Vagina (tissue), 2 donors: ENCODE data around the gene DLG5. TPM values are rescaled to one million over a fixed set of nuclear protein-coding genes. Genes with fewer than 3 reads are reported as not detected.

Experiments
- DNase-seq, 2 donors: peaks; one replicate each; pipeline ENCODE4 v3.0.0-alpha.2; 2017; ENCODE audit errors: extremely low spot score in 2 of 2
- H3K27ac ChIP-seq: fragments of 200-600 bp; sonication (generic); one replicate; pipeline ENCODE4 v1.5.1; 2019
- H3K27me3 ChIP-seq: fragments of 200-600 bp; sonication (generic); one replicate; pipeline ENCODE4 v1.5.1; 2019
- H3K36me3 ChIP-seq, 2 donors: fragments of 200-600 bp; sonication (generic); one replicate each; pipeline ENCODE4 v1.5.1; 2017 to 2019
- H3K4me1 ChIP-seq: fragments of 200-600 bp; sonication (generic); one replicate; pipeline ENCODE4 v1.5.1; 2019
- H3K4me3 ChIP-seq, 2 donors: fragments of 200-600 bp; sonication (generic); 1 replicate in 1 of 2; 2 replicates in 1 of 2; pipeline ENCODE4 v1.5.1; 2016 to 2019
- H3K9me3 ChIP-seq: fragments of 200-600 bp; sonication (generic); one replicate; pipeline ENCODE4 v1.5.1; 2019
- CTCF ChIP-seq, 3 experiments: fragments of 450-650 bp in 2 of 3; fragments of 200-600 bp in 1 of 3; sonication (generic) in 1 of 3; IDR thresholded peaks; one replicate each; pipeline ENCODE4 v1.5.1; 2017 to 2019; ENCODE audit warnings: antibody characterized with exemption in 3 of 3, mild to moderate bottlenecking in 2 of 3, moderate library complexity in 2 of 3
- POLR2A ChIP-seq, 2 donors: fragments of 450-650 bp; IDR thresholded peaks; one replicate each; pipeline ENCODE4 v1.6.1; 2017; ENCODE audit warnings: antibody characterized with exemption in 2 of 2, mild to moderate bottlenecking in 2 of 2, moderate library complexity in 2 of 2
- POLR2AphosphoS5 ChIP-seq, 2 donors: sonication (generic); formaldehyde crosslinking; IDR thresholded peaks; one replicate each; pipeline ENCODE4 v1.9.0; 2017; ENCODE audit warnings: antibody characterized with exemption in 2 of 2, mild to moderate bottlenecking in 2 of 2, low read depth in 1 of 2; ENCODE audit not compliant: insufficient read depth in 1 of 2
- intact Hi-C: fragments of 100-400 bp; cut with DNase I; formaldehyde crosslinking; loops from one replicate; pipeline ENCODE4 v1.15.1; 2023
- total RNA-seq: library from RNA; depleted of rRNA; stranded (reverse); fragments of >200 nt; gene quantifications from one replicate; pipeline ENCODE4 v1.2.3, GENCODE V29; 2016

Gene DLG5
- total RNA-seq, 1 donor from 2014 or later = 57.5 TPM

GRCh38 chr10:77896058-77896457 is 30.5 kb downstream of the DLG5 start:
- H3K4me3 ChIP-seq = no peak overlapping the region
- no peak for DNase-seq
- no peaks in the 10 kb centered on the region for H3K36me3 ChIP-seq
- no peaks in the 10 kb centered on the region for H3K9me3 ChIP-seq
- H3K27me3 ChIP-seq = no peaks in the 10 kb centered on the region
- H3K4me1 ChIP-seq = peaks cover 91% of the 10 kb centered on the region
- no peak for TF ChIP-seq POLR2A (IDR thresholded peaks at IDR 0.05)
- peak in 1 of 2 donors; percentile 17 for TF ChIP-seq POLR2AphosphoS5 (IDR thresholded peaks at IDR 0.05; ENCODE audit: insufficient read depth in 1 of 2, low read depth in 1 of 2)
- TF ChIP-seq CTCF (IDR thresholded peaks at IDR 0.05) = no peak
- intact Hi-C loops = no loop called here
- H3K27ac ChIP-seq = peak overlapping the region; percentile 24

GRCh38 chr10:77894058-77894457 is 32.5 kb downstream of the DLG5 start:
- H3K36me3 ChIP-seq = no peaks in the 10 kb centered on the region
- no peak overlapping the region for H3K4me3 ChIP-seq
- peak overlapping the region; percentile 25 for H3K27ac ChIP-seq
- intact Hi-C loops = no loop called here
- no peaks in the 10 kb centered on the region for H3K9me3 ChIP-seq
- no peak for TF ChIP-seq POLR2A (IDR thresholded peaks at IDR 0.05)
- TF ChIP-seq CTCF (IDR thresholded peaks at IDR 0.05) = no peak
- TF ChIP-seq POLR2AphosphoS5 (IDR thresholded peaks at IDR 0.05; ENCODE audit: insufficient read depth in 1 of 2, low read depth in 1 of 2) = no peak
- H3K27me3 ChIP-seq = no peaks in the 10 kb centered on the region
- no peak for DNase-seq
- H3K4me1 ChIP-seq = peaks cover 89% of the 10 kb centered on the region

GRCh38 chr10:77893386-77893785 is 33.2 kb downstream of the DLG5 start:
- Histone ChIP-seq H3K4me1 (peaks cover 89% of the 10 kb centered on the region), H3K36me3 (no peaks in the 10 kb centered on the region), H3K4me3 (no peak overlapping the region), H3K27ac (peak overlapping the region; percentile 14), H3K27me3 (no peaks in the 10 kb centered on the region), H3K9me3 (no peaks in the 10 kb centered on the region)
- TF ChIP-seq POLR2A (IDR thresholded peaks at IDR 0.05) (no peak), POLR2AphosphoS5 (IDR thresholded peaks at IDR 0.05; ENCODE audit: insufficient read depth in 1 of 2, low read depth in 1 of 2) (no peak), CTCF (IDR thresholded peaks at IDR 0.05) (no peak)
- intact Hi-C loops = no loop called here
- DNase-seq = no peak

GRCh38 chr10:77892761-77893160 is 33.8 kb downstream of the DLG5 start:
- intact Hi-C loops = no loop called here
- peak overlapping the region; percentile 14 for H3K27ac ChIP-seq
- no peak overlapping the region for H3K4me3 ChIP-seq
- DNase-seq = no peak
- no peak for TF ChIP-seq CTCF (IDR thresholded peaks at IDR 0.05)
- TF ChIP-seq POLR2A (IDR thresholded peaks at IDR 0.05) = no peak
- TF ChIP-seq POLR2AphosphoS5 (IDR thresholded peaks at IDR 0.05; ENCODE audit: insufficient read depth in 1 of 2, low read depth in 1 of 2) = no peak
- no peaks in the 10 kb centered on the region for H3K27me3 ChIP-seq
- H3K9me3 ChIP-seq = no peaks in the 10 kb centered on the region
- no peaks in the 10 kb centered on the region for H3K36me3 ChIP-seq
- H3K4me1 ChIP-seq = peaks cover 89% of the 10 kb centered on the region

- Histone ChIP-seq H3K27ac (peak overlapping the region; percentile 14), H3K4me3 (no peak overlapping the region), H3K4me1 (peaks cover 89% of the 10 kb centered on the region), H3K27me3 (no peaks in the 10 kb centered on the region), H3K36me3 (no peaks in the 10 kb centered on the region), H3K9me3 (no peaks in the 10 kb centered on the region)
- intact Hi-C loops = no loop called here
- DNase-seq = no peak
- TF ChIP-seq POLR2AphosphoS5 (IDR thresholded peaks at IDR 0.05; ENCODE audit: insufficient read depth in 1 of 2, low read depth in 1 of 2) = peak in 1 of 2 donors; percentile 36
- no peak for TF ChIP-seq CTCF (IDR thresholded peaks at IDR 0.05)
Measured at GRCh38 chr10:77892021-77892739, 34.4 kb downstream of the DLG5 start.
